ENCODE measurements around the gene CD320.
"Not testable (repeated sequence)": the region's sequence is repeated elsewhere in the genome, so short reads cannot be mapped to it uniquely, and the experiment has no call there.

CD320 gene

GRCh38 chr19:8307965-8308866, at the start of gene CD320:
TSS of gene CD320 (minus strand) at chr19:8308358. CDS start at chr19:8308290, 68 bp downstream.
- peak; percentile 88 for DNase-seq

- no peak for DNase-seq
Measured at GRCh38 chr19:8357007-8357521, 48.9 kb upstream of the CD320 start.

- DNase-seq, result no peak
Measured at GRCh38 chr19:8355631-8356402, 47.7 kb upstream of the CD320 start.

GRCh38 chr19:8352845-8353244, 44.7 kb upstream of the CD320 start:
- not testable (repeated sequence) for DNase-seq

GRCh38 chr19:8352134-8352827, 44.1 kb upstream of the CD320 start:
- DNase-seq, result no peak

GRCh38 chr19:8349629-8350372, 41.6 kb upstream of the CD320 start:
- DNase-seq, result not testable (repeated sequence)

GRCh38 chr19:8343483-8343844, 35.3 kb upstream of the CD320 start:
- DNase-seq, result no peak

DNA sequence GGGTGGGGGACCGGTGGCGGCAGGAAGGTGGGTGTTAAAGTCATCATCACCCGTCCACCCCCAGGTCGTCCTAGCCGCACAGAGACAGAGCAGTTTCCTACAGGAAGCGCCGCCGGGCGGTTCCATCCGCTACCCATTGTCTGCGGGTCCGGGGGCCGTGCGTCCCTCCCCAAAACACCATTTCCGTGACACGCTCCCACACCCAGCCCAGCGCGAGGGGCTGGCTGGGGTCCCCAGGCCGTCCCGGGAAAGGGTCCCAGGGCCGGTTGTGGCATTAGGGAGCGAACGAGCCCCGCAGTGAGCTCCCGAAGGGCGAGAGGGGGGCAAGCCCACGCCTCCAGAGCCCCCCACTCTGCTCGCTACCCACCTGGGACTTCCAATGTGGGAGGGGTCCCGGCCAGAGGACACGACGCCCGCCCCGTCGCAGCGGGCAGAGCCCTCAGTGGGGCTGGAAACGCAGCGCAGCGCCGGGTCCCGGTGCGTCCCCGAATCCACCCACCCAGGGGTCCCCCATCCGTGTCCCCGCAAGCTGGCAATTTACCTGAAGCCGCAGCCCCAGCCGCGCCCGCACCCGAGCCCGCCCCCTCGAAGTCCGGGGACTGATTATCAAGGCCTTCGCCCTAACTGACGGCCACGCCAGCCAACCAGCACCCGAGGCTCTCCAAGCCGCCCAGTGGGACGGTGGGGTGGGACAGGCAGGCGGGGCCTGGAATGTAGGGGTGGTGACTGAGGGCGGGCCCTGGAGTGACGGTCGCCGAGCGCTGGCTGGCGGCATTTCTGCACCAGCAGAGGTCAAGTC, 34.7 kb upstream of the CD320 start, which contains the start of gene KANK3:
Gene KANK3 (minus strand): TSS at position 579 of the 799 bp plus-strand sequence. CDS start 5,434 bp downstream, outside the sequence.
- peak; percentile 94 for DNase-seq

DNA sequence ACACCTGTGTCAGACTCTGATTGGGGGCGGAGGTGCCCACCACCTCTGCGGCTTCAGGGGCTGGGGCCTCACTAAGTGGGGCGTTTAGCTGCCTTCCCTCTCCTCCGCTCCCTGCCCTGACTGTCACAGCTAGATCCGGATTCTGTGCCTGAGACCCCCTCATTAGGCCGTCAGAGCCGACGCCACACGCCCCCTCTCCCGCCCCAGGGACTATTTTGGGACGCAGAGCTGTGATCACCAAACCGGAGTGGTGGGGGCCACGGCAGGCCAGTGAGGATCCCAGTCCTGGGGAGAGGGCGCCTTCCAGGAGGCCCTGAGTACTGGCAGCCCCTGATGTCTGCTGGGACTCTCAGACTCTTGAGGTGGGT, 34.1 kb upstream of the CD320 start:
- no peak for DNase-seq

GRCh38 chr19:8341504-8341903, 33.3 kb upstream of the CD320 start:
- DNase-seq, result not testable (repeated sequence)

GRCh38 chr19:8340341-8341096, 32.4 kb upstream of the CD320 start:
- no peak for DNase-seq

DNA sequence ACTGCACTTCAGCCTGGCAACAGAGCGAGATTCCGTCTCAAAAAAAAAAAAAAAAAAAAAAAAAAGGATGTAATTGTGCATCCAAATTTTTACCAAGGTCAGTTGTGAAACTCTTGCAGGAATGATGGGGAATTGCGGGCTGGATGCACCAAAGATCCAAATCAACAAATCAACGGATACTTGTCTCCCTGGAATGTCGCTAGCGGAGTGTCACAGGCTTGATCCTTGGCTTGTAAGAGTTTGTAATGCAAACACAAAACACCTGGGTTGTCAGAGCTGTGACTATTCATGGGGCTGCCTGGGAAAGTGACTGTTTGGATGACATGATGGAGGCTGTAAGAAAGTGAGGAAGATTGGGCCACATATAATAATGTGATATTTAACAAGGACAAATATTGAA, 30.7 kb upstream of the CD320 start:
- no peak for DNase-seq

GRCh38 chr19:8337728-8338127, 29.6 kb upstream of the CD320 start:
- DNase-seq, result no peak

GRCh38 chr19:8336660-8337059, 28.5 kb upstream of the CD320 start:
- DNase-seq, result no peak

GRCh38 chr19:8336072-8336569, 28.0 kb upstream of the CD320 start:
- DNase-seq, result no peak

DNA sequence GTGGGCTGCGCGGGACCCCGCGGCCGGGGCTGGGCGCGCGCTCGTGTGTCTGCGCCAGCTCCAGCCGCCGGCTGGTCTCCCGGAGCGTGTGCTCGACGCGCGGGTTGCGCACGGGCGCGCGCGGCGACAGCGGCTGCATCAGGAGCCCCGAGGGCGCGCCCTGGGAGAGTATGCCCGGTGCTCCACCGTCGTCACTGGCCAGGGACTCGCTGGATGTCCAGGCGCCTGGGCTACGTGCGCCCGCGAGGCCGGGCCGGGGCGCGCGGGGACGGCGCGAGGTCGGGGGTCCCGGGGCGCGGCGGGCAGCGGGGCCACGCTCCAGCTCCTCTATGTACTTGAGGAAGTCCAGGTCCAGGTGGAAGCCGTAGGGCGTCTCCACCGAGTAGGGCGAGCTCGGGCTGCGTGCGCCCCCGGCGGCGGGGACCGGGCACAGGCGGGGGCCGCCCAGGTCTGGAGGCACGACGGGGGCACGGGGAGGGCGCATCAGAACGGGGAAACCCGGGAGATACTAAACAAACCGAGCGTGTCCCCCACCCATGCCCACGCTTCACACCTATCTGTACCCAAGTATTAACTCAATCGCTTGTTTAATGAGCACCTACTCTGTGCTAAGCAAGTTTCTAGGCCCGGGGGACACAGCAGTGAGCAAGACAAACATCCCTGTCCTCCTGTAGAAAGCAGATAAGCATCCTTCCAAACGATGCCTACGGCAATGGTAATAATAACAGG, 27.3 kb upstream of the CD320 start:
- peak; percentile 39 for DNase-seq

GRCh38 chr19:8334458-8335342, 26.5 kb upstream of the CD320 start:
- no peak for DNase-seq

- DNase-seq, result no peak
Measured at GRCh38 chr19:8333767-8334457, 25.8 kb upstream of the CD320 start.
